ENCODE measurements around the gene XPA. TPM values are rescaled to one million over a fixed set of nuclear protein-coding genes. Genes with fewer than 3 reads are reported as not detected.
A peak's percentile ranks its signal among the peaks of the same experiment; 100 is the strongest.
"Not testable (repeated sequence)": the region's sequence is repeated elsewhere in the genome, so short reads cannot be mapped to it uniquely, and the experiment has no call there.

The XPA gene
- total RNA-seq, 1 experiment from 2014 or later, result 32.3 TPM

DNA sequence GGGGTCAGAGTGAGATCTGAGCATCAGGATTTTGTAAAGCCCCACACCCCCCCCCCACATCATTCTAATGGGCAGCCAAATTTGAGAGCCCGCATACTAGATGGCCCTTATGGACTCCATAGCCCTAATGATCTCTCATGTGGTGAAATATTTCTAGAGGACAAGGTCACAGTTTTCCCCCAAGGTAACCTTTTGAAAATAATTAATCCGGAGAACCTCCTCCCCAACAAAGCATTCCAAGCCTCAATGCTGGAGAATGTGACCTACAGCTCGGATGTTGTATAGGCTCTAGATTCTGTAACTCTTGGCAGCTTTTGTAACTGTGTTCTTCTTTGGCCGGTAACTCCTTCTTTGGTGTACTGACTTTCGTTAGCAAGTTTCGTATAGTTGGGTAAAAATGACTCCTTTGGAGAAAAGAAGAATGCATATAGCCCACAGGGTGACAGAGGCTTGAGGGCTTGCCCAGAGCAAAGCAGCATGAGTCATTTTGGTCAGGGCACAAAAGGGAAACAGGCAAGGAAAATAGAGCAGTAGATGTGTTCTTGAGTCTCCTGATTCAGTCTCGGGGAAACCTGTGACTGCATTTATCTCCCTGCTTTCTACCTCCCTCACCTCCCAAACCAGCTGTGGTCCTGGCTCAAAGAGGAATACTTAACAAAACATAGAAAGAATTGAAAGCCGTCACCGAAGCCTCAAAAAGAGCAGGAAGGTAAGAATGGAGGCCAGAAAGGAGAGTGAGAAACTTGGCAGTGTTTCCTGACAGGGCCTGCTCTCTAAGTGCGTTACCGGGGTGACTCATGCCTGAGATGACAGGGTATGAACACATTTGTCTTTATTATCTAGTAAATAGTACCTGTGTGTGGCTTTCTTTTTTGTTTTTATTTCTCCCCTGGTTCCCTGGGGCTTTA is 6.6 kb upstream of the XPA start:
- peak; percentile 94 for DNase-seq (ENCODE audit: low spot score)

GRCh38 chr9:97699824-97700223 is 2.7 kb upstream of the XPA start:
- DNase-seq (ENCODE audit: low spot score), result not testable (repeated sequence)

- DNase-seq (ENCODE audit: low spot score), result not testable (repeated sequence)
These were observed 2.1 kb upstream of the XPA start for GRCh38 chr9:97699281-97699680.

DNA sequence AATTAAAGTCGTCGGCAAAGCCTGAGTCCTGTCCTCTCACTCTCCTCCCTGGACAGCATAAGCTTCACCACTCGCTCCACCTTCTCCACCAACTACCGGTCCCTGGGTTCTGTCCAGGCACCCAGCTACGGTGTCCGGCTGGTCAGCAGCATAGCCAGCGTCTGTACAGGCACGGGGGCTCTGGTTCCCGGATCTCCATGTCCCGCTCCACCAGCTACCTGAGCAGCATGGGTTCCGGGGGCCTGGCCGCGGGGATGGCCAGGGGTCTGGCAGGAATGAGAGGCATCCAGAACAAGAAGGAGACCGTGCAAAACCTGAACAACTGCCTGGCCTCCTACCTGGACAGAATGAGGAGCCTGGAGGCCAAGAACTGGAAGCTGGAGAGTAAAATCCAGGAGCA is 1.7 kb upstream of the XPA start:
- DNase-seq (ENCODE audit: low spot score), result no peak

GRCh38 chr9:97697837-97698236 is 697 bp upstream of the XPA start:
- DNase-seq (ENCODE audit: low spot score), result no peak

DNA sequence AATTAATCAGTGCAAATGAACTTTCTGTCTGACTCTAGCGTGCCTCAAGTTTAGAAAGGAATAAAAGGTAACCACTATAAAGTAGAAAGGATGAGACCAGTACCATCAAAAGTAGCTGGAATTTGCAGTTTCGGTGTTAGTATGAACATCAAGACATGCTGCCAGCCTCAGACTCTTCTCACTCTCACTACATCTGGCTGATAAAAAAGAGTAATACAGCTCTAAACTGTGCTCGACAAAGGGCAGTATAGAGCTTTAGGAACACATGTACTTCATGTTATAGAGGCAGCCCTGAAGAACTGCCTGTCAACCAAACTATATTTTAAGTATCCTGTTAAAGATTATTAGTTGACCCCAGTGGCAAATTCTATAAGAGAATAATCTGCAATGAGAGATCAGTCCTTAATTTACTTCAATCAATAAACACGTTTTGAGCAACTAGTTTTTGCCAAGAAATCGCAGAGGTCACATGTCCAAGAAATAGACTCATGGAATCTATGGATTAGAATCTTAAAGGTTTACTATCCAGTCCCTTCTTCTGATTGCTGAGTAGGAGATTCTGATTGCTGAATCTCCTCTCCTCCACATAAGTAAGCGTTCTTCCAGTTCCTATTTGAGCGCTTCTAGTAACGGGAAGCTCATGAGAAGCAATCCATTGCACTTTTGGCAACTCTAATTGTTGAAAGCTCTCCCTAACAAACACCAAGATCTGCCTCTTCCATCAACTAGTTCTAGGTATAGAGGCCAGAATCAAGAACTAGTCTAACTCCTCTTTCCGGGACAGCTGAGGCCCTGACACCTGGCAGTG is 941 bp downstream of the XPA start:
- DNase-seq (ENCODE audit: low spot score), result peak; percentile 36

- no peak for DNase-seq (ENCODE audit: low spot score)
These were observed 1.8 kb downstream of the XPA start for GRCh38 chr9:97695390-97695789.

DNA sequence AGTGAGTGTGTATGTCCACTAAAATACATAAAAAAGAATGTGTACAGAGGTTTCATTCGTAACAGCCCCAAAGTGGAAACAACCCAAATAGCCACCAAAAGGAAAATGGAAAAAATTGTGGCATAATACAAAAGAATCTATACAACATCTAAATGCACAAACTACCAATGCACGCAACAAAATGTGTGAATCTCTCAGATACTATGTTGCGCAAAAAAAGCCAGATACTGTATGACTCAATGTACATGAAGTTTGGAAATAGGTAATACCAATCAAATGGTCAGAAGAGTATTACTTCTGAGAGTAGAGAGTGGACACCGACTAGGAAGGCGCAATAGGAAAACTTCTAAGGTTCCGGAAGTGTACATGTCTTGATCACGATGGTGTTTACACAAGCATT is 2.4 kb downstream of the XPA start:
- DNase-seq (ENCODE audit: low spot score), result no peak

GRCh38 chr9:97689401-97690180 is 7.5 kb downstream of the XPA start:
- peak; percentile 69 for DNase-seq (ENCODE audit: low spot score)

DNA sequence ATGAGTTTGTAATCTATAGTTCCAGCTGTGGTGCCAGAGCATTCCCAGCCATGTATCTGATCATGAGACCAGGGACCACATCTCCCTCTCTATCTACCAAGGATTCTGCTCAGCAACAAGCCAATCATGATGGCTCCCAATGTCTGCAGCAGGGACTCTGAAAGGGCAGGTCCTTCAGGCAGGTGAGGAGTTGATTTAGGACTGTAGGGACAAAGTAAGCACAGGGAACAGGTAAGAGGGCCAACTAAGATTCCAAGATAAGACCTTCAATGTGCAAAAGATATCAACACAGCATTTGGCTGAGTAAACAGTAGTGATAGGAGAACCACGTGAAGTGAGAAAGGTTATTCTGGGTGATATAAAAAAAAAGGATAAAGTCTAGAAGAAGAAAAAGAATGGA is 8.5 kb downstream of the XPA start:
- no peak for DNase-seq (ENCODE audit: low spot score)

DNA sequence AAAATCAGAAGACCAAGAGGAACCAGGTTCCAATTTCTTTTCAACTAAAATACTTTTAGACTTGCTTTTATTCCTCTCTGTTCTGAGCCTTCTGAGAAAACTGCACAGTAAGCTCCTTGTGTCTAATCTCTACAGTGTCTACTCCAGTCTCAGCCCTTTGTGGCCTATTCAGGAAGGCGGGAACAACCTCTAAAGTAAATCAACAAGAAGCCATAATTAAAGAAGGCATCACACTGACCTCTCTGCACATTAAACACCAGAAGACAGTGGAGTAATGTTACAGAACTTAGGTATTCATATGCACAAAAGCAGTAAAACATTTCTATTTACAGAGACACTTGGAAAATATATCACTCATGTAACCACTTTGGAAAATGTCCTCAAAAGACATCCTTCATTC is 14.9 kb downstream of the XPA start:
- no peak for DNase-seq (ENCODE audit: low spot score)

DNA sequence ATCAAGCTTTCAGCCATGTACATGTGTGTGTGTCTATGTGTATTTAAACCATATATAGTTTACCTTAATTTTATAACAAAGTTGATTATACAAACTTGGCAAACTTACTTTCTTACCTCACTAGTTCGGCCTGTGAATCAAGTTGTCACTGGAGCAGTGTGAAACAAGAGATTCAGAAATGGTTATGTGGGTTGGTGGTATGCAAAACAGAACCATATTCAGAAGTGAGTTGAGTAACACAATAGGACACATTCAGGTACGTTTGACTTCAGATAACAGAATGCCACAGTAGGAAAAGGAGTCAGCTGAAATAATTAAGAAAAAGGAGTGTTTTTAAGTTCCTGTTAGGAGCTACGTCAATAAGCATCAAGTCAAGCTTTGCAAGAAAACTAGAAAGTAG is 21.5 kb downstream of the XPA start:
- no peak for DNase-seq (ENCODE audit: low spot score)

DNA sequence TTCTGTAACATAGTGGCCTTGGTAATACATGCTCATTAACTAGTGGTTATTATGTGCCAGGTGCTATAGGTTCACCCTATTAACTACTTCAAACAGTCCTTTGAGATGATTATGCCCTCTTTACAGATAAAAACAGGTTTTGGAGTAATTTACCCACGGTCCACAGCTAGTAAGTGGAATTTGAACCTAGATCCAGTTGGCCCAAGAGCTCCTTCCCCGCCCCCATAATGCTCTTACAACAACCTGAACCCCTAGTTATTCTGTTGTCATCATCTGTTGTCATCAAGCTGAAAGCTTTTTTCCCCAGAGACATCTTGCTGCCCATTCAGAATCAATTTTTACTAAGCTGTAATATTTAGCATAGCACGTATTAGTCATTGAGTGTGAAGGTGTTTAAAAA is 23.2 kb downstream of the XPA start:
- DNase-seq (ENCODE audit: low spot score), result no peak

DNA sequence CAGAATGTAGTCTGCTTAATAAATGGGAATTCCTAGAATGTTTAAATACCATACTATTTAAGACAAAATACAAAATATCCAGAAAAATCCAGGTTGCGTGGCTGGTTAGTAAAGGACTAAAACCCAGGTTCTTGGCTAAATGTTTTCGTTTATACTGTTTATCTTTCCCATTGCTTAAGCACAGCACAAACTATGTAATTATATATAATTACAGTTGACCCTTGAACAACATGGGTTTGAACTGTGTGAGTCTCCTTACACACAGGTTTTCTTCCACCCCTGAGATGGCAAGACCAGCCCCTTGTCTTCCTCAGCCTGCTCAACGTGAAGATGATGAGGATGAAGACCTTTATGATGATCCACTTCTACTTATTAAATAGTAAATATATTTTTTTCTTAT is 24.7 kb downstream of the XPA start:
- no peak for DNase-seq (ENCODE audit: low spot score)

GRCh38 chr9:97670586-97670985 is 26.6 kb downstream of the XPA start:
- no peak for DNase-seq (ENCODE audit: low spot score)

GRCh38 chr9:97668485-97668884 is 28.7 kb downstream of the XPA start:
- no peak for DNase-seq (ENCODE audit: low spot score)

DNA sequence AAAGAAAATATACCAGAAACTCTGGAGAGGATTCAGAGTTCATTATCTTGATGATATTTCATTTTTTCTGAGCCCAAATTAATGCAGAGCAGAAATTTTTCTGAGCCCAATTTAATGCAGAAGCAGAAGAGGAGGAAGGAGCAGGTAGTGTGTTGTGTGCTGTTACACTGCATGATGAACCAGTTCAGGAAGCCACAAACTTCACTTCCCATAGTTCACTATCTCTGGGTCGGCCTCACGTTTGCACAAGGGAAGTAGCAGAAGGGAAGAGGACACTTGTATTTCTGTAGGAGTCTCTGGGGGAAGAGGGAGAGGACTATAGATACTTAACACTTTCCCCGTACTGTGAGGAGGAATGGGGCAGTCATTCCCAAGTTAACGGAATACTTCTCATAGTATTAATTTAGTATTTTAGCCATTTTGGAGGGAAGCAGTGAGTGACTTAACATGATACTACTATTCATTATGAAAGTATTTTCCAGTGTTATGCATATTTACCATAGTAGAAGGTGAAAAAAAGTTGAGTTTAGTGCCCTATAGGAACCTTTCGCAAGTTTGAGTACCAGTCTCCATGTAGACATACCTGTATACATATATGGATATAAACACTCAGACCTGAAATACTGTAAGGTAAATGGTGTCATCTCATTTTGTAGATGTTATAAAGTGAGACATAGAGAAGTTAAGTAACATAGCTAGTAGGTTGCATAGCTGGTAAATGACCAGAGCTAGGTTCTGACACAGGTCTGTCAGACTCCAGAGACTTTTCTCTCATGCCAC is 30.0 kb downstream of the XPA start:
- no peak for DNase-seq (ENCODE audit: low spot score)

- no peak for DNase-seq (ENCODE audit: low spot score)
These were observed 31.4 kb downstream of the XPA start for GRCh38 chr9:97665742-97666141.

DNA sequence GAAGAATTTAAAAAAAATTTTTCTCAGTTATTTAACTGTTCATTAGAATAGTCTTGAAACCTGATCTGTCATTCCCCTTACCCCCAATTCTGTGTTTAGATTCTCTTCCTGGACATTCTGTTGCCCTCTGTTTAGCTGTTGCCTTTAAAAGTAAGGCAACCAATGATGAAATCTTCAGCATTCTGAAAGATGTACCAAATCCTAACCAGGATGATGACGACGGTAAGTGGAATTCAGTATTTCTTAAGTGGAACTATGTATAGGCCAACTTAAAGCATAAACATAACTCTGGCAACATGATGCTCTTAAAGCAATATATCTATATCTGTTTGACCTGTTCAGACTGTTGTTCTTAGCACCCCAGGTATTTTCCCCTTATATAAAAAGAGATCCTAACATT is 36.3 kb downstream of the XPA start:
- DNase-seq (ENCODE audit: low spot score), result no peak

GRCh38 chr9:97660340-97660739 is 36.8 kb downstream of the XPA start:
- DNase-seq (ENCODE audit: low spot score), result no peak

GRCh38 chr9:97659771-97660170 is 37.4 kb downstream of the XPA start:
- DNase-seq (ENCODE audit: low spot score), result no peak
